ENCODE data around the gene SPACA4.
"Not testable (repeated sequence)": the region's sequence is repeated elsewhere in the genome, so short reads cannot be mapped to it uniquely, and the experiment has no call there.

SPACA4 gene

GRCh38 chr19:48606463-48607358 is at the start of gene SPACA4:
TSS of gene SPACA4 (plus strand) at chr19:48606742. CDS start at chr19:48606979, 237 bp downstream.
- no peak for DNase-seq

- DNase-seq, result no peak
Measured at GRCh38 chr19:48556825-48557224, 49.7 kb upstream of the SPACA4 start.

DNA sequence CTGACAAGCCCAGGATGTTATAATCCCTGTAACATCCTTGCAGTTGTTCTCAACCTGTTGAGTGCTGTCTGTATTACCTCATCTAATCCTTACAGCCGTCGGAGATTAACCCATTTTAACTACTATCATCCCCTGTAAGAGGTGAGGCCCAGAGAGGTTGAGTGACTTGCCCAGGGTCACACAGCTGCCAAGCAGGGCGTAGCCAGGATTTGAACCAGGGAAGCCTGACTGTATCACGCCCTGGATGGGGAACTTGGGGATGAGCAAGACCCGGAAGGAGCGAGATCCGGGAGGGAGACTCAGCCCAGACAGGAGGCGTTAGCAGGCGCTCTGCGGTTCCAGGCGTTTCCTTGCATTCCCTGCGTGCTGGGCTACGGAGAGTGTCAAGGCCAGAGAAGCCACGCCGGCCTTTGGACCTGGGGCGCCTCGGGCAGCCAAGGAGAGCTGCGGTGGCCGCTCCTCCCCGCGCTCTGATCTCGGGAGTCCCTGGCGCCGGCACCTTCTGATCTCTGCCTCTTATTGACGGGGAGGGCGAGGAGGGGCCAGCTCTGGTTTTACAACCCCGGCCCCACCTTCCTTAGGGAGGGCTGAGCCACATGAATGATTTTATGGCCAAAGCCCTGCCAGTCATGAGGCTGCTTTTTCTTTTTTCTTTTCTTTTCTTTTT is 48.4 kb upstream of the SPACA4 start:
- peak in 1 of 2 donors; percentile 8 for DNase-seq

- DNase-seq, result no peak
Measured at GRCh38 chr19:48560095-48560530, 46.4 kb upstream of the SPACA4 start.

DNA sequence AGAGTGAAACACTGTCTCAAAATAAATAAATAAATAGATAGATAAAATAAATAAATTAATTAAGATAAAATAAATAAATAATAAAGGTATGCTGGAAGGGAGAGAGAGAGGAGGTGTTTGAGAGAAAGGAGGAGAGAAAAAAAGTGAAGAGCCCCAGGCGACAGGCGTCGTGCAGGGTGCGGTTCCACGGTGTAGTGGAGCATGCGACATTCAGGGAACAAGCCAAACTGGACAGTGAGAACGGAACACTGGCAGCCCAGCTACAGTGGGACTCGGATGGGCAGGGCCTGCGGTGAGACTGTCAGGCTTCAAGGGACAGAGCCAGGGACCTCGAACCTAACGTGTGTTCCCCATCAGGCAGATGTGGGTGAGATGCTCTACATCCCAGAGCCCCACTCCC is 45.1 kb upstream of the SPACA4 start:
- DNase-seq, result no peak

GRCh38 chr19:48565090-48565489 is 41.5 kb upstream of the SPACA4 start:
- DNase-seq, result no peak

DNA sequence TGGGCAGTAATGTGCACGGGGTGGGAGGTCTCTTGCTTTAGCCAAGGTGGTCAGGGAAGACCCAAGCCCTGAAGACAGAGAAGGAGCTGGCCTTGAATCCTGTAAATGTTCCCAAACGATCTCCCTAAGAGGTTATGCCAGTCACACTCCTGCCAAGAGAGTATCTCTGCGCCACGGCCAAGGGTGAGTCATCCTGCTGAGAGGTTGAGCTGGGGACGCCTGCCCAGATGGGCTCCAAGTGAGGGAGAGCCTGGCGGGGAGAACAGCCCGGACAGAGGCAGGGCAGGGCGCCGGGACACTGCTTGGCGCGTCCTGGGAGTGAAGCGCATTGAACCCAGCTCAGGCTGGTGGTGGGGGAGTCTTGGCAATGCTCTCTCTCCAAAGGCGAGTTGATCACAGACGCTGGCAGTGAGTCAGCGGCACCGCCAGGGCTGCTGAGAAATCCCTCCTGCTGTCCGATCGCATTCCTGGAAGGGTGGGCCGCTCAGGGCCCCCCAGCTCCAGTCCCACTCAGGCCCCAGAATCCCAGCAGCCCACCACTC is 38.1 kb upstream of the SPACA4 start:
- DNase-seq, result no peak

GRCh38 chr19:48569814-48570213 is 36.7 kb upstream of the SPACA4 start:
- no peak for DNase-seq

- DNase-seq, result no peak
Measured at GRCh38 chr19:48571378-48572162, 35.0 kb upstream of the SPACA4 start.

GRCh38 chr19:48573163-48573505 is 33.4 kb upstream of the SPACA4 start:
- no peak for DNase-seq

DNA sequence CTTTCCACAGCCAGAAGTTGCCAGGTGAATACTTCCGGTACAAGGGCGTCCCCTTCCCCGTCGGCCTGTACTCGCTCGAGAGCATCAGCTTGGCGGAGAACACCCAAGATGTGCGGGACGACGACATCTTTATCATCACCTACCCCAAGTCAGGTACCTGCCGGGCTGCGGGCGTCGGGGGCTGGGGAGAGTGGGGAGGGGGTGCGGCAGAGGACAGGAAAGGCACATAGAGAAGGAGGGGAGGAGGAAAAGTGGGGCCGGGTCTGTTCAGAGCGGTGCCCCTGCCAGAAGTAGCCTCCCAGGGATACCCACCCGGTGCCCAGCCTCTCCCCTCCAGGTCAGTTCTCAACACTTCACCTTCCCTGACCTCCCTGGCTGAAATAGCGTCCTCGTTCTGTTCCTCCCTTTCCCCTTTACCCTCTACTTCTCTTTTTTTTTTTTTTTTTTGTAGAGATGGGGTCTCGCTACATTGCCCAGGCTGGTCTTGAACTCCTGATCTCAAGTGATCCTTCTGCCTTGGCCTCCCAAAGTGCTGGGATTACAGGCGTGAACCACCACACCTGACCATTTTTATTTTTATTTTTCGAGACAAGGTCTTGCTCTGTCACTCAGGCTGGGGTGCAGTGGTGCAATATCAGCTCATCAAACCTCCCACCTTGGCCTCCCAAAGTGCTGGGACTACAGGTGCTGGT is 30.5 kb upstream of the SPACA4 start:
- DNase-seq, result no peak

DNA sequence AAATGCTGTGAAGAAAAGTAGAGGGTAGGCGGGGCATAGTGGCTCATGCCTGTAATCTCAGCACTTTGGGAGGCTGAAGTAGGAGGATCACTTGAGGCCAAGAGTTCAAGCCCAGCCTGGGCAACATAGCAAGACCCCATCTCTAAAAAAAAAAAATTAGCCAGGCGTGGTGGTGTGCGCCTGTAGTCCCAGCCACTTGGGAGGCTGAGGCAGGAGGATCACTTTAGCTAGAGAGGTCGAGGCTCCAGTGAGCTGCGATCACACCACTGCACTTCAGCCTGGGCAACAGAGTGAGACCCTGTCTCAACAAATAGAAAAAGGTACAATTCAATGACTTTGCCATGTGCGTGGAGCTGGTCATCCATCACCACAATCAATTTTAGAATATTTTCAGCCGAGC is 28.6 kb upstream of the SPACA4 start:
- DNase-seq, result not testable (repeated sequence)

DNA sequence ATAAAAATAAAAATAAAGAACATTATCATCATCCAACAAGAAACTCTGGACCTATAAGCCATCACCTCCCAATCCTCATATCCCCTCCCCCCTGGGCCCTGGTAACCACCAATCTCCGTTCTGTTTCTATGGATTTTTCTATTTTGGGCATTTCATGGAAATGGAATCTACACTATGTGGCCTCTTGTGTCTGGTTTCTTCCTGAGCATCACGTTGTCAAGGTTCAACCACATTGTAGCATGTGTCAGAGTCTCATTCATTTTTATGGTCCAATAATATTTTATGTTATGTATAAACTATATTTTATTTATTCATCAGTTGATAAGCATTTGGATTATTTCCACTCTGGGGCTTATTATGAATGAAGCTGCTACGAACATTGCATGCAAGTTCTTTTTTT is 27.7 kb upstream of the SPACA4 start:
- DNase-seq, result no peak

DNA sequence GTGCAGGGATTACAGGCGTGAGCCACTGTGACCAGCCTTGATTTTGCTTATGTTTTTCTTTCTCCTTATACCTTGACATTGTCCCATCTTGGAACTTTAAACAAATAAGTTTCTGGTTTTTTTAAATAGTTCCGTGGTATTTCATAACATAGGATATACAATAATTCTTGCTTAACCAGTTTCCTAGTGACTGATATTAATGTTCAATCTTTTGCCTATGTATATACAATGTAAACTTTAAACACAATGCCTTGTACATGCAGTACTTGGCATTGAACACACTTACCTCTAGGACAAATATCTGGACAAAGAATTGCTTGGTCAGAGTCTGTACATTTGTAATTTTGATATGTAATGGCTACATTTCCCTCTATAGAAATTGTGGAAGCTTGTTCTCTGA is 24.4 kb upstream of the SPACA4 start:
- DNase-seq, result no peak

DNA sequence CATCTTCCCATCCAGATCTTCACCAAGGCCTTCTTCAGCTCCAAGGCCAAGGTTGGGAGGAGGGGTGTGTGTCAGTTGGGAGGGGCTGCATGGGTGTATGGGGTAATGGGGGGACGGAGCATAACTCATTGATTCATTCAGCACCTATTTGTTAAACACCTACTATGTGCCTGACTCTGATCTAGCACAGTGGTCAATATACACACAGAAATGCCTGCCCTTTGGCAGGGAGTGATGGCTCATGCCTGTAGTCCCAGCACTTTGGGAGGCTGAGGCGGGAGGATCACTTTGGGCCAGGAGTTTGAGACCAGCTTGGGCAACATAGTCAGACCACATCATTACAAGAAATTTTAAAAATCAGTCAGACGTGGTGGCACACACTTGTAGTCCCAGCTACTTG is 19.2 kb upstream of the SPACA4 start:
- DNase-seq, result no peak

GRCh38 chr19:48588670-48589401 is 17.7 kb upstream of the SPACA4 start:
- DNase-seq, result peak; percentile 64 to 79

DNA sequence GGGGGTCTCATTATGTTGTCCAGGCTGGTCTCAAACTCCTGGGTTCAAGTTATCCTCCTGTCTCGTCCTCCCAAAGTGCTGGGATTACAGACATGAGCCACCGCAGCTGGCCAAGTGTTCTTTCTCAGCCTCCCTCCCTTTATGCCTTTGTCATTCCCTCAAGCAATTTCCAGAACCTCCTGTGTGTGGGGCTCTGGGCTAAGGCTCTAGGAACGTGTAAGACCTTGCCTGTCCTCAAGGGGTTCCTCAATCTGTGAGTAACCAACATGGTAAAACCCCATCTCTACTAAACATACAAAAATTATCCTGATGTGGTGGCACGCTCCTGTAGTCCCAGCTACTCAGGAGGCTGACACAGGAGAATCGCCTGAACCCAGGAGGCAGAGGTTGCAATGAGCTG is 15.5 kb upstream of the SPACA4 start:
- no peak for DNase-seq

DNA sequence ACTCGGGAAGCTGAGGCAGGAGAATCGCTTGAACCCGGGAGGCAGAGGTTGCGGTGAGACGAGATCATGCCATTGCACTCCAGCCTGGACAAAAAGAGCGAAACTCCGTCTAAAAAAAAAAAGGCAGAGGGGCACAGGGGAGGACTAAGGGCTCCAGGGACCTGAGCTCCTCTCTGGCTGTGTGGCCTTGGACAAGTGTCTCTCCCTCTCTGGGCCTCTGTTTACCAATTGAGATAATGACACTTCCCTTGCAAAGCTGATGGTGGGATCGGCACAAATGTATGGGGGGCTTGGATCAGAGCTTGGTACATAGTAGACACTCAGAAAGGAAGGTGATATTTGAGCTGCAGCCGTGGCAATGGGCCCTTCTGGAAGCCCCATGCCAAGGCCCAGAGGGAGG is 11.4 kb upstream of the SPACA4 start:
- no peak for DNase-seq

DNA sequence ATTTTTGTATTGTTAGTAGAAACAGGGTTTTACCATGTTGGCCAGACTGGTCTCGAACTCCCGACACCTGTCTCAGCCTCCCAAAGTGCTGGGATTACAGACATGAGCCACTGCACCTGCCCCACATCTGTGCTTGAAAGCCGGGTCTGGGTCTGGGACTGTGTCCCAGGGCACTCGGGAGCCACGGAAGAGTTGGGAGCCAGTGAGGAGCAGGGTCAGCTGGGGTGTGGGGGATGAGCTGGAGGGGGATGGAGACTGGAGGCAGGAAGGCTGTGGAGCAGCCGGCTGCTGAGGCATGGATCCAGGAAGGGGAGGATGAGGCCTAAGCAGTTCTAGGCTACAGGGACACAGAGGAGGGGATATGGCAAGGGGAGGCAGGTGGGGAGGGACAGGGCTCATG is 10.7 kb upstream of the SPACA4 start:
- DNase-seq, result no peak

GRCh38 chr19:48596237-48596636 is 10.3 kb upstream of the SPACA4 start:
- no peak for DNase-seq

GRCh38 chr19:48596679-48597465 is 9.7 kb upstream of the SPACA4 start:
- DNase-seq, result no peak

Measured in bone marrow (tissue), 2 donors.